Natural killer cell (primary cell): ENCODE measurements around the gene GATA1. TPM values are rescaled to one million over a fixed set of nuclear protein-coding genes. Genes with fewer than 3 reads are reported as not detected.
"Not testable (repeated sequence)": the region's sequence is repeated elsewhere in the genome, so short reads cannot be mapped to it uniquely, and the experiment has no call there.

Experiments used
- ATAC-seq, 3 donors: fragments of 150-1000 bp in 2 of 3; fragments of 200-7000 bp in 1 of 3; cut with Tn5 transposase; 1 replicate in 1 of 3; 2 replicates in 2 of 3; pipeline ENCODE4 v1.10.0; 2021; ENCODE audit warnings: mild to moderate bottlenecking in 2 of 3, moderate library complexity in 2 of 3
- DNase-seq, 2 donors: peaks; one replicate each; pipeline versions ENCODE4 v3.0.0 to v3.0.0-alpha.2; 2013 to 2021; ENCODE audit warnings: mixed read lengths in 1 of 2
- H3K27ac ChIP-seq: one replicate; pipeline ENCODE4 v1.5.1; 2013; ENCODE audit warnings: mild to moderate bottlenecking, low read length
- H3K27me3 ChIP-seq: one replicate; pipeline ENCODE4 v1.6.1; 2013; ENCODE audit warnings: low read length; ENCODE audit not compliant: control insufficient read depth, insufficient read depth
- H3K36me3 ChIP-seq: one replicate; pipeline ENCODE4 v1.6.1; 2013; ENCODE audit warnings: low read length; ENCODE audit not compliant: control insufficient read depth, insufficient read depth
- H3K4me1 ChIP-seq: one replicate; pipeline ENCODE4 v1.6.1; 2013; ENCODE audit warnings: low read length; ENCODE audit not compliant: control insufficient read depth, insufficient read depth
- H3K4me3 ChIP-seq: one replicate; pipeline ENCODE4 v1.5.1; 2013; ENCODE audit warnings: low read length
- H3K9me3 ChIP-seq: one replicate; pipeline ENCODE4 v1.6.1; 2013; ENCODE audit warnings: low read length; ENCODE audit not compliant: control insufficient read depth, insufficient read depth
- H3K27ac Mint-ChIP-seq, 2 donors: one replicate each; pipeline ENCODE4 v1.8.0; 2022; ENCODE audit warnings: mild to moderate bottlenecking in 2 of 2, mixed read lengths in 2 of 2, moderate library complexity in 1 of 2
- H3K27me3 Mint-ChIP-seq, 2 donors: one replicate each; pipeline ENCODE4 v1.8.0; 2022; ENCODE audit warnings: low read depth in 2 of 2, mixed read lengths in 2 of 2
- H3K36me3 Mint-ChIP-seq: one replicate; pipeline ENCODE4 v1.8.0; 2022; ENCODE audit warnings: mixed read lengths
- H3K4me1 Mint-ChIP-seq, 2 donors: one replicate each; pipeline ENCODE4 v1.8.0; 2022; ENCODE audit warnings: mixed read lengths in 2 of 2
- H3K4me3 Mint-ChIP-seq: one replicate; pipeline ENCODE4 v1.8.0; 2022; ENCODE audit warnings: mild to moderate bottlenecking, moderate library complexity, mixed read lengths
- H3K9me3 Mint-ChIP-seq, 2 donors: one replicate each; pipeline ENCODE4 v1.8.0; 2022; ENCODE audit warnings: mixed read lengths in 2 of 2
- CTCF ChIP-seq: fragments of 200-600 bp; IDR thresholded peaks from one replicate; pipeline ENCODE4 v1.8.0; 2022; ENCODE audit warnings: antibody characterized with exemption
- WGBS: methylation state at CpG from one replicate; pipeline ENCODE4 v1.1.7; 2013; ENCODE audit warnings: missing lambda C conversion rate; ENCODE audit not compliant: insufficient coverage; 5-methylcytosine and 5-hydroxymethylcytosine counted together
- intact Hi-C: fragments of 100-400 bp; cut with micrococcal nuclease; formaldehyde crosslinking; loops from one replicate; pipeline ENCODE4 v1.14.2; 2022
- total RNA-seq, 4 donors: library from RNA; stranded (reverse); fragments of 120-200 nt in 1 of 4; gene quantifications; one replicate each; pipeline versions ENCODE4 v1.2.3 to v1.2.4, GENCODE V29; 2013 to 2022

The GATA1 gene
- total RNA-seq, 3 donors from 2014 or later (not counting 1 experiment from before 2014, with no cell fraction given), result 0.41 to 3.0 (median 0.49) TPM

DNA sequence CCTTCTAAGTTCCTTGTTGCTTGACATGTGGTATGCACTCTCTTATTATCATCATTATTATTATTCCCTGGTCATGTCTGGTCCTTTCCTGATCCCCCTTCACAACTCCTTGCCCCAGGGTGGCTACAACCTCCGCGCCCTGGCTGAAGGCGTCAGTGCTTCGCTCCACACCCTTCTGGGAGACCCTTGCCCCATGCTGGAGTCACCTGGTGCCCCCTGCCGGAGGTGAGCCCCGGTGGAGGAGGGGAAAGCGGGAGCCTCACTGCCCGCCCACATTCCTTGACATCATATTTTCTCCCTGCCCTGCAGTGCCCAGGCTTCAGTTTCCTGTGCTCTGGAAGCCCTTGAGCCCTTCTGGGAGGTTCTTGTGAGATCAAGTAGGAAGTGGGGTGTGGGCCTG, 28.9 kb downstream of the GATA1 start:
- ATAC-seq (no peak), DNase-seq (no peak)
- H3K4me3 ChIP-seq, result no peak overlapping the region
- no peaks in the 10 kb centered on the region for H3K9me3 ChIP-seq
- no peak overlapping the region for H3K27ac ChIP-seq
- Mint-ChIP-seq H3K27me3 (no peaks in the 10 kb centered on the region), H3K4me1 (peaks cover 0 to 13% of the 10 kb centered on the region in 2 donors), H3K4me3 (no peak overlapping the region), H3K27ac (peak overlapping the region in 1 of 2 donors; percentile 45), H3K9me3 (no peaks in the 10 kb centered on the region), H3K36me3 (no peaks in the 10 kb centered on the region)
- 97% methylated on average over 6 of the region's 8 CpGs for WGBS
- no peaks in the 10 kb centered on the region for H3K4me1 ChIP-seq
- intact Hi-C loops, result no loop called here
- TF ChIP-seq CTCF, result no peak
- H3K36me3 ChIP-seq, result peaks cover 7% of the 10 kb centered on the region
- no peaks in the 10 kb centered on the region for H3K27me3 ChIP-seq

- H3K36me3 ChIP-seq, result peaks cover 7% of the 10 kb centered on the region
- no peak overlapping the region for H3K27ac Mint-ChIP-seq
- no peak overlapping the region for H3K27ac ChIP-seq
- H3K4me1 Mint-ChIP-seq, result peaks cover 0 to 13% of the 10 kb centered on the region in 2 donors
- no peaks in the 10 kb centered on the region for H3K27me3 Mint-ChIP-seq
- H3K4me3 Mint-ChIP-seq, result no peak overlapping the region
- H3K4me3 ChIP-seq, result no peak overlapping the region
- ATAC-seq (no peak), DNase-seq (no peak)
- H3K4me1 ChIP-seq, result no peaks in the 10 kb centered on the region
- no peaks in the 10 kb centered on the region for H3K36me3 Mint-ChIP-seq
- WGBS, result 96% methylated on average over 17 of the region's 18 CpGs
- H3K9me3 ChIP-seq, result no peaks in the 10 kb centered on the region
- TF ChIP-seq CTCF, result no peak
- intact Hi-C loops, result no loop called here
- H3K27me3 ChIP-seq, result no peaks in the 10 kb centered on the region
- no peaks in the 10 kb centered on the region for H3K9me3 Mint-ChIP-seq
These were observed 29.8 kb downstream of the GATA1 start for GRCh38 chrX:48816014-48816810.

DNA sequence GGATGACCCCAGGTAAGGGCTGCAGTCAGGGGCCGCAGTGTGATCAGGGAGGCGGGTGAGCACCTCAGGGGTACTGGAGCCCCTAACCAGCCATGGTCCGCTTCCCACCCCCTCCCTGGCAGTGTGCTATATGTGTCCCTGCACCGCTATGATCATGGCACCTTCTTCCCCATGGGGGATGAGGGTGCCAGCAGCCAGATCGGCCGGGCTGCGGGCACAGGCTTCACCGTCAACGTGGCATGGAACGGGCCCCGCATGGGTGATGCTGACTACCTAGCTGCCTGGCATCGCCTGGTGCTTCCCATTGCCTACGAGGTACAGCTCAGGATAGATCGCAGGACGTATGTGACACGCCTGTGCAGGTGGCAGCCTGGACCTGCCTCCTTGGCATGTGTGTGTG, 31.7 kb downstream of the GATA1 start:
- H3K27ac Mint-ChIP-seq, result no peak overlapping the region
- no peaks in the 10 kb centered on the region for H3K36me3 Mint-ChIP-seq
- H3K27me3 ChIP-seq, result no peaks in the 10 kb centered on the region
- no peak overlapping the region for H3K27ac ChIP-seq
- ATAC-seq (no peak), DNase-seq (no peak)
- H3K9me3 Mint-ChIP-seq, result no peaks in the 10 kb centered on the region
- TF ChIP-seq CTCF, result no peak
- peaks cover 9% of the 10 kb centered on the region for H3K36me3 ChIP-seq
- H3K9me3 ChIP-seq, result no peaks in the 10 kb centered on the region
- no peaks in the 10 kb centered on the region for H3K4me1 ChIP-seq
- peaks cover 0 to 13% of the 10 kb centered on the region in 2 donors for H3K4me1 Mint-ChIP-seq
- no peaks in the 10 kb centered on the region for H3K27me3 Mint-ChIP-seq
- WGBS, result 97% methylated on average over 16 of the region's 16 CpGs
- H3K4me3 Mint-ChIP-seq, result no peak overlapping the region
- intact Hi-C loops, result no loop called here
- H3K4me3 ChIP-seq, result no peak overlapping the region

- Histone ChIP-seq H3K27me3 (no peaks in the 10 kb centered on the region), H3K36me3 (peaks cover 9% of the 10 kb centered on the region), H3K4me3 (no peak overlapping the region), H3K4me1 (no peaks in the 10 kb centered on the region), H3K9me3 (no peaks in the 10 kb centered on the region), H3K27ac (no peak overlapping the region)
- no peak for TF ChIP-seq CTCF
- 95% methylated on average over 4 of the region's 4 CpGs for whole genome bisulfite sequencing
- intact Hi-C loops, result no loop called here
- H3K27ac Mint-ChIP-seq, result no peak overlapping the region
- ATAC-seq, result no peak
- no peak overlapping the region for H3K4me3 Mint-ChIP-seq
- DNase-seq, result no peak
- H3K36me3 Mint-ChIP-seq, result no peaks in the 10 kb centered on the region
- no peaks in the 10 kb centered on the region for H3K9me3 Mint-ChIP-seq
- H3K4me1 Mint-ChIP-seq, result peaks cover 0 to 8% of the 10 kb centered on the region in 2 donors
- H3K27me3 Mint-ChIP-seq, result no peaks in the 10 kb centered on the region
These were observed 32.5 kb downstream of the GATA1 start for GRCh38 chrX:48818866-48819265.

- H3K36me3 Mint-ChIP-seq, H3K4me1 ChIP-seq, H3K9me3 ChIP-seq, H3K27me3 Mint-ChIP-seq, H3K36me3 ChIP-seq, intact Hi-C loops, H3K4me1 Mint-ChIP-seq, DNase-seq, H3K27ac ChIP-seq, H3K27me3 ChIP-seq, ATAC-seq, H3K4me3 Mint-ChIP-seq, H3K9me3 Mint-ChIP-seq, H3K4me3 ChIP-seq, H3K27ac Mint-ChIP-seq: not testable (repeated sequence)
- WGBS, result 95% methylated on average over 8 of the region's 9 CpGs
These were observed 33.0 kb downstream of the GATA1 start for GRCh38 chrX:48819394-48819793.
